HG03095 (cell line): ENCODE results near the gene FAM156A.
"Not testable (repeated sequence)": the region's sequence is repeated elsewhere in the genome, so short reads cannot be mapped to it uniquely, and the experiment has no call there.

Experiments used
- ATAC-seq: cut with Tn5 transposase; IDR thresholded peaks from one replicate; pipeline ENCODE4 v1.9.1; 2021; ENCODE audit warnings: moderate library complexity; ENCODE audit not compliant: unreplicated experiment

Gene FAM156A

GRCh38 chrX:52906072-52906471, 52.2 kb downstream of the FAM156A start:
- not testable (repeated sequence) for ATAC-seq

- ATAC-seq: not testable (repeated sequence)
These were observed 52.8 kb downstream of the FAM156A start for GRCh38 chrX:52905531-52905930.
